Activated T-helper 2 cell treated with anti-CD3 and anti-CD28 coated beads, Interferon-gamma antibody, Interleukin-2, Interleukin-4, amounts not matched to agents 10 μg/mL and 5 μg/mL and 100 μg/mL, durations not matched to agents 14 hours and 24 hours and 36 hours (primary cell): Measurements from ENCODE around the gene ADGRD2. TPM values are rescaled to one million over a fixed set of nuclear protein-coding genes. Genes with fewer than 3 reads are reported as not detected.

Experiments
- DNase-seq: peaks from one replicate; pipeline ENCODE4 v3.0.0; 2021; ENCODE audit warnings: low spot score
- H3K27ac Mint-ChIP-seq: one replicate; pipeline ENCODE4 v1.8.0; 2021; ENCODE audit warnings: mixed read lengths
- H3K27me3 Mint-ChIP-seq: one replicate; pipeline ENCODE4 v1.8.0; 2021; ENCODE audit warnings: low read depth, mixed read lengths
- H3K36me3 Mint-ChIP-seq: one replicate; pipeline ENCODE4 v1.8.0; 2021; ENCODE audit warnings: low read depth, mixed read lengths
- H3K4me1 Mint-ChIP-seq: one replicate; pipeline ENCODE4 v1.8.0; 2021; ENCODE audit warnings: low read depth, mixed read lengths
- H3K4me3 Mint-ChIP-seq: one replicate; pipeline ENCODE4 v1.8.0; 2021; ENCODE audit warnings: low read depth, mild to moderate bottlenecking, moderate library complexity, mixed read lengths
- H3K9me3 Mint-ChIP-seq: one replicate; pipeline ENCODE4 v1.8.0; 2021; ENCODE audit warnings: mixed read lengths
- intact Hi-C: fragments of 100-400 bp; cut with micrococcal nuclease; formaldehyde crosslinking; loops from one replicate; pipeline ENCODE4 v1.15.1; 2023
- total RNA-seq: library from RNA; stranded (reverse); gene quantifications from 2 replicates; pipeline ENCODE4 v1.2.3, GENCODE V29; 2022

ADGRD2 gene
- total RNA-seq, 1 donor from 2014 or later = not detected

GRCh38 chr9:124470306-124470705, 20.1 kb downstream of the ADGRD2 start:
- Mint-ChIP-seq H3K9me3 (no peaks in the 10 kb centered on the region), H3K4me1 (no peaks in the 10 kb centered on the region), H3K36me3 (no peaks in the 10 kb centered on the region), H3K27me3 (no peaks in the 10 kb centered on the region), H3K27ac (no peak overlapping the region), H3K4me3 (no peak overlapping the region)
- intact Hi-C loops = no loop called here
- no peak for DNase-seq

GRCh38 chr9:124470726-124471125, 20.5 kb downstream of the ADGRD2 start:
- Mint-ChIP-seq H3K27ac (no peak overlapping the region), H3K27me3 (no peaks in the 10 kb centered on the region), H3K36me3 (no peaks in the 10 kb centered on the region), H3K4me1 (no peaks in the 10 kb centered on the region), H3K9me3 (no peaks in the 10 kb centered on the region), H3K4me3 (no peak overlapping the region)
- intact Hi-C loops = no loop called here
- DNase-seq = no peak

- H3K4me3 Mint-ChIP-seq = no peak overlapping the region
- intact Hi-C loops = no loop called here
- H3K36me3 Mint-ChIP-seq = no peaks in the 10 kb centered on the region
- H3K27ac Mint-ChIP-seq = no peak overlapping the region
- no peak for DNase-seq
- H3K27me3 Mint-ChIP-seq = no peaks in the 10 kb centered on the region
- no peaks in the 10 kb centered on the region for H3K9me3 Mint-ChIP-seq
- H3K4me1 Mint-ChIP-seq = no peaks in the 10 kb centered on the region
Measured at GRCh38 chr9:124471761-124472160, 21.5 kb downstream of the ADGRD2 start.

GRCh38 chr9:124472770-124473169, 22.5 kb downstream of the ADGRD2 start:
- H3K36me3 Mint-ChIP-seq = no peaks in the 10 kb centered on the region
- H3K9me3 Mint-ChIP-seq = no peaks in the 10 kb centered on the region
- H3K27ac Mint-ChIP-seq = no peak overlapping the region
- DNase-seq = no peak
- intact Hi-C loops = no loop called here
- no peaks in the 10 kb centered on the region for H3K27me3 Mint-ChIP-seq
- no peaks in the 10 kb centered on the region for H3K4me1 Mint-ChIP-seq
- H3K4me3 Mint-ChIP-seq = no peak overlapping the region

- H3K36me3 Mint-ChIP-seq = no peaks in the 10 kb centered on the region
- no peaks in the 10 kb centered on the region for H3K4me1 Mint-ChIP-seq
- no peak overlapping the region for H3K27ac Mint-ChIP-seq
- H3K9me3 Mint-ChIP-seq = no peaks in the 10 kb centered on the region
- intact Hi-C loops = no loop called here
- no peak for DNase-seq
- peaks cover under 1% of the 10 kb centered on the region for H3K27me3 Mint-ChIP-seq
- H3K4me3 Mint-ChIP-seq = no peak overlapping the region
Measured at GRCh38 chr9:124473310-124473709, 23.1 kb downstream of the ADGRD2 start.

GRCh38 chr9:124474151-124474550, 23.9 kb downstream of the ADGRD2 start:
- no peaks in the 10 kb centered on the region for H3K4me1 Mint-ChIP-seq
- H3K36me3 Mint-ChIP-seq = no peaks in the 10 kb centered on the region
- H3K9me3 Mint-ChIP-seq = no peaks in the 10 kb centered on the region
- intact Hi-C loops = no loop called here
- peaks cover 3% of the 10 kb centered on the region for H3K27me3 Mint-ChIP-seq
- DNase-seq = no peak
- no peak overlapping the region for H3K27ac Mint-ChIP-seq
- H3K4me3 Mint-ChIP-seq = no peak overlapping the region

GRCh38 chr9:124475158-124475867, 25.1 kb downstream of the ADGRD2 start:
- Mint-ChIP-seq H3K9me3 (no peaks in the 10 kb centered on the region), H3K36me3 (no peaks in the 10 kb centered on the region), H3K27ac (no peak overlapping the region), H3K4me1 (no peaks in the 10 kb centered on the region), H3K27me3 (peaks cover 8% of the 10 kb centered on the region), H3K4me3 (no peak overlapping the region)
- intact Hi-C loops = no loop called here
- DNase-seq = no peak

GRCh38 chr9:124475868-124476690, 25.8 kb downstream of the ADGRD2 start:
- peaks cover 8% of the 10 kb centered on the region for H3K27me3 Mint-ChIP-seq
- H3K27ac Mint-ChIP-seq = no peak overlapping the region
- H3K36me3 Mint-ChIP-seq = no peaks in the 10 kb centered on the region
- H3K4me3 Mint-ChIP-seq = no peak overlapping the region
- no peaks in the 10 kb centered on the region for H3K4me1 Mint-ChIP-seq
- intact Hi-C loops = no loop called here
- no peaks in the 10 kb centered on the region for H3K9me3 Mint-ChIP-seq
- DNase-seq = no peak

GRCh38 chr9:124477211-124477647, 27.0 kb downstream of the ADGRD2 start:
- no peak overlapping the region for H3K4me3 Mint-ChIP-seq
- peaks cover 8% of the 10 kb centered on the region for H3K27me3 Mint-ChIP-seq
- intact Hi-C loops = no loop called here
- H3K27ac Mint-ChIP-seq = no peak overlapping the region
- no peaks in the 10 kb centered on the region for H3K4me1 Mint-ChIP-seq
- H3K9me3 Mint-ChIP-seq = no peaks in the 10 kb centered on the region
- H3K36me3 Mint-ChIP-seq = no peaks in the 10 kb centered on the region
- DNase-seq = no peak

- no peaks in the 10 kb centered on the region for H3K9me3 Mint-ChIP-seq
- H3K4me3 Mint-ChIP-seq = no peak overlapping the region
- no peaks in the 10 kb centered on the region for H3K4me1 Mint-ChIP-seq
- intact Hi-C loops = no loop called here
- no peaks in the 10 kb centered on the region for H3K36me3 Mint-ChIP-seq
- no peak overlapping the region for H3K27ac Mint-ChIP-seq
- no peak for DNase-seq
- peaks cover 8% of the 10 kb centered on the region for H3K27me3 Mint-ChIP-seq
Measured at GRCh38 chr9:124477648-124478285, 27.5 kb downstream of the ADGRD2 start.

GRCh38 chr9:124478354-124478753, 28.1 kb downstream of the ADGRD2 start:
- DNase-seq = no peak
- Mint-ChIP-seq H3K4me1 (no peaks in the 10 kb centered on the region), H3K27me3 (peaks cover 8% of the 10 kb centered on the region), H3K9me3 (no peaks in the 10 kb centered on the region), H3K36me3 (no peaks in the 10 kb centered on the region), H3K4me3 (no peak overlapping the region), H3K27ac (no peak overlapping the region)
- intact Hi-C loops = no loop called here

GRCh38 chr9:124479371-124479770, 29.1 kb downstream of the ADGRD2 start:
- no peaks in the 10 kb centered on the region for H3K36me3 Mint-ChIP-seq

More at GRCh38 chr9:124479371-124479770, 29.1 kb downstream of the ADGRD2 start:
- Mint-ChIP-seq H3K27ac (no peak overlapping the region), H3K9me3 (no peaks in the 10 kb centered on the region), H3K27me3 (peaks cover 8% of the 10 kb centered on the region), H3K4me3 (no peak overlapping the region), H3K4me1 (no peaks in the 10 kb centered on the region)
- no peak for DNase-seq
- intact Hi-C loops = no loop called here
